Lung (tissue), 12 donors: ENCODE data around the gene PLEKHA1. TPM values are rescaled to one million over a fixed set of nuclear protein-coding genes. Genes with fewer than 3 reads are reported as not detected.

Experiments used
- ATAC-seq: fragments of 200-7000 bp; cut with Tn5 transposase; one replicate; pipeline ENCODE4 v1.9.1; 2020; ENCODE audit warnings: moderate number of reproducible peaks; ENCODE audit not compliant: insufficient read depth, low FRiP score
- DNase-seq, 3 donors: peaks; one replicate each; pipeline ENCODE4 v3.0.0-alpha.2; 2013 to 2017
- H3K27ac ChIP-seq, 2 donors: one replicate each; pipeline ENCODE4 v1.5.1; 2013; ENCODE audit warnings: mild to moderate bottlenecking in 2 of 2, moderate library complexity in 2 of 2, control low read depth in 1 of 2, inconsistent platforms in 1 of 2, low read depth in 1 of 2, low read length in 1 of 2
- H3K27me3 ChIP-seq, 3 donors: one replicate each; pipeline ENCODE4 v1.5.1; 2013; ENCODE audit warnings: low read length in 2 of 3; ENCODE audit not compliant: control insufficient read depth in 3 of 3, insufficient read depth in 3 of 3
- H3K36me3 ChIP-seq, 4 donors: one replicate each; pipeline ENCODE4 v1.5.1; 2013; ENCODE audit warnings: low read length in 4 of 4, mild to moderate bottlenecking in 1 of 4, moderate library complexity in 1 of 4; ENCODE audit not compliant: control insufficient read depth in 4 of 4, insufficient read depth in 4 of 4
- H3K4me1 ChIP-seq, 5 donors: one replicate each; pipeline ENCODE4 v1.5.1; 2013; ENCODE audit warnings: low read length in 5 of 5, mild to moderate bottlenecking in 2 of 5, moderate library complexity in 1 of 5; ENCODE audit not compliant: control insufficient read depth in 5 of 5, insufficient read depth in 5 of 5
- H3K4me3 ChIP-seq: one replicate; pipeline ENCODE4 v1.5.1; 2013; ENCODE audit warnings: mild to moderate bottlenecking, control low read depth, moderate library complexity
- H3K9ac ChIP-seq, 2 donors: one replicate each; pipeline ENCODE4 v1.5.1; 2013; ENCODE audit warnings: low read length in 2 of 2, control low read depth in 1 of 2; ENCODE audit not compliant: insufficient read depth in 1 of 2
- H3K9me3 ChIP-seq, 4 donors: one replicate each; pipeline ENCODE4 v1.5.1; 2013; ENCODE audit warnings: low read length in 3 of 4, mild to moderate bottlenecking in 1 of 4, moderate library complexity in 1 of 4; ENCODE audit not compliant: control insufficient read depth in 4 of 4, insufficient read depth in 3 of 4
- WGBS, 2 donors: extraction: QIAGEN DNeasy Blood & Tissue Kit; methylation state at CpG; one replicate each; pipeline ENCODE4 v1.1.7; 2013; 5-methylcytosine and 5-hydroxymethylcytosine counted together
- polyA plus RNA-seq, 2 donors: library from polyadenylated mRNA; stranded (reverse); fragments of 200-250 nt; gene quantifications; one replicate each; pipeline ENCODE4 v1.2.1, GENCODE V29; 2013
- total RNA-seq, 2 donors: library from RNA; depleted of rRNA in 1 of 2; stranded (reverse); fragments of >200 nt in 1 of 2; gene quantifications; one replicate each; pipeline ENCODE4 v1.2.1, GENCODE V29; 2014 to 2021
- TF ChIP-seq, protein P1 (sequence below): IDR thresholded peaks from 2 replicates; pipeline ENCODE4 v1.5.1; 2012; ENCODE audit warnings: mild to moderate bottlenecking; ENCODE audit errors: control extremely low read depth, extremely low read depth
- donor health status: control.
- donor health status: control.
- donor health status: Bipolar disorder and iron deficiency.
- donor health status: healthy.
- donor health status: DM: yes; HTN: yes; CAD: no.

The PLEKHA1 gene
- total and polyA plus RNA-seq, 4 donors, result 18.9 to 73.2 (median 28.2) TPM

DNA sequence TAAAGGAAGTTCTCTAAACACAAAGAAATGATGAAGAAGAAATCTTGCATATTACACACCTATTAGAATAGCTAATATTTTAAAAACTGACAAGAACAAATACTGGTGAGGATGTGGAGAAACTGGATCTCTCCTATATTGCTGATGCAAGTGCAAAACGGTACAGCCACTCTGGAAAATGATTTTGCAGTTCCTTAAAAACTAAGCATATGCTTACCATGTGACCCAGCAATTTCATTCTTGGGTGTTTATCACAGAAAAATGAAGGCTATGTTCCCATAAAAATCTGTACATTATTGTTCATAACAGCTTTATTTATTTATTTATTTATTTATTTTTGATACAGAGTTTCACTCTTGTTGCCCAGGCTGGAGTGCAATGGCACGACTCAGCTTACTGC, 14.9 kb upstream of the PLEKHA1 start:
- Histone ChIP-seq H3K27me3 (no peaks in the 10 kb centered on the region), H3K4me1 (no peaks in the 10 kb centered on the region), H3K9me3 (peaks cover 0 to 2% (median under 1%) of the 10 kb centered on the region in 4 donors), H3K4me3 (no peak overlapping the region), H3K27ac (no peak overlapping the region), H3K9ac (no peak overlapping the region), H3K36me3 (no peaks in the 10 kb centered on the region)
- 83 to 89% methylated on average over 2 of the region's 2 CpGs for whole genome bisulfite sequencing, 2 donors
- no peak for DNase-seq
- ATAC-seq, result no peak
- TF ChIP-seq, protein P1, sequence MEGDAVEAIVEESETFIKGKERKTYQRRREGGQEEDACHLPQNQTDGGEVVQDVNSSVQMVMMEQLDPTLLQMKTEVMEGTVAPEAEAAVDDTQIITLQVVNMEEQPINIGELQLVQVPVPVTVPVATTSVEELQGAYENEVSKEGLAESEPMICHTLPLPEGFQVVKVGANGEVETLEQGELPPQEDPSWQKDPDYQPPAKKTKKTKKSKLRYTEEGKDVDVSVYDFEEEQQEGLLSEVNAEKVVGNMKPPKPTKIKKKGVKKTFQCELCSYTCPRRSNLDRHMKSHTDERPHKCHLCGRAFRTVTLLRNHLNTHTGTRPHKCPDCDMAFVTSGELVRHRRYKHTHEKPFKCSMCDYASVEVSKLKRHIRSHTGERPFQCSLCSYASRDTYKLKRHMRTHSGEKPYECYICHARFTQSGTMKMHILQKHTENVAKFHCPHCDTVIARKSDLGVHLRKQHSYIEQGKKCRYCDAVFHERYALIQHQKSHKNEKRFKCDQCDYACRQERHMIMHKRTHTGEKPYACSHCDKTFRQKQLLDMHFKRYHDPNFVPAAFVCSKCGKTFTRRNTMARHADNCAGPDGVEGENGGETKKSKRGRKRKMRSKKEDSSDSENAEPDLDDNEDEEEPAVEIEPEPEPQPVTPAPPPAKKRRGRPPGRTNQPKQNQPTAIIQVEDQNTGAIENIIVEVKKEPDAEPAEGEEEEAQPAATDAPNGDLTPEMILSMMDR, result no peak

GRCh38 chr10:122361046-122361445, 13.5 kb upstream of the PLEKHA1 start:
- no peaks in the 10 kb centered on the region for H3K36me3 ChIP-seq
- DNase-seq, result no peak
- H3K9me3 ChIP-seq, result peaks cover 0 to 2% (median under 1%) of the 10 kb centered on the region in 4 donors
- no peak overlapping the region for H3K9ac ChIP-seq
- ATAC-seq, result no peak
- TF ChIP-seq, protein P1, result no peak
- H3K4me1 ChIP-seq, result no peaks in the 10 kb centered on the region
- WGBS, 2 donors, result 97 to 100% methylated on average over 1 of the region's 1 CpG
- H3K4me3 ChIP-seq, result no peak overlapping the region
- H3K27ac ChIP-seq, result no peak overlapping the region
- no peaks in the 10 kb centered on the region for H3K27me3 ChIP-seq

- H3K27ac ChIP-seq, result no peak overlapping the region
- 85 to 91% methylated on average over 4 of the region's 4 CpGs for WGBS, 2 donors
- no peaks in the 10 kb centered on the region for H3K36me3 ChIP-seq
- H3K4me1 ChIP-seq, result no peaks in the 10 kb centered on the region
- H3K9ac ChIP-seq, result no peak overlapping the region
- ATAC-seq, result no peak
- TF ChIP-seq, protein P1, result no peak
- H3K4me3 ChIP-seq, result no peak overlapping the region
- peaks cover 0 to 2% (median under 1%) of the 10 kb centered on the region in 4 donors for H3K9me3 ChIP-seq
- no peaks in the 10 kb centered on the region for H3K27me3 ChIP-seq
- no peak for DNase-seq
These were observed 12.4 kb upstream of the PLEKHA1 start for GRCh38 chr10:122362031-122362592.

DNA sequence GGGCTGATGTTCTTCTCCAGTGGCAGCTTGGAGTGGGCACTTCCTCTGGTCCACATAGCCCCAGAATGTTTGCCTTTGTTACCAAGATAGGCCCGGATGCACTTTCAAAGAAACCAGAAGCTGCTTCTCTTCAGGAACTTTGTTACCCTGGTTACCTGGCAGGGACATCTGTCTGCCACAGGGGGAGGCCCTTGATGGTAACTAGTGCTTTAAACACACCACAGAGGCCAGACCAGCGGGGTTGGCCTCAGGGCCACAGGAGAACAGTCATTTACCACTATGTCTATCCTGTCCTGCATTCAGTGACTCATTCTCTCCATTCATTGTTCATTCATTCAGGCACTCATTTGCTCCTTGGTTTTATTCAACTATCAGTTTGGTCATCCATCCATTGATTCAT, 11.9 kb upstream of the PLEKHA1 start:
- Histone ChIP-seq H3K27me3 (no peaks in the 10 kb centered on the region), H3K9me3 (peaks cover 0 to 2% (median under 1%) of the 10 kb centered on the region in 4 donors), H3K36me3 (no peaks in the 10 kb centered on the region), H3K4me3 (no peak overlapping the region), H3K27ac (no peak overlapping the region), H3K4me1 (no peaks in the 10 kb centered on the region), H3K9ac (no peak overlapping the region)
- ATAC-seq (no peak), DNase-seq (no peak)
- TF ChIP-seq, protein P1, result no peak
- WGBS, 2 donors, result 43 to 45% methylated on average over 2 of the region's 2 CpGs
